ENCODE results near the gene ADGRG3.
"Not testable (repeated sequence)": the region's sequence is repeated elsewhere in the genome, so short reads cannot be mapped to it uniquely, and the experiment has no call there.

ADGRG3 gene

GRCh38 chr16:57709663-57710062, 41.6 kb downstream of the ADGRG3 start:
- in situ Hi-C loops (cut with MboI; ENCODE audit: low sequenced_read_pairs), result loop anchor here (25.0 kb wide), 1 partner anchor 122 kb away; no protein-coding TSS in a partner anchor

GRCh38 chr16:57711346-57711745, 43.2 kb downstream of the ADGRG3 start:
- in situ Hi-C loops (cut with MboI; ENCODE audit: low sequenced_read_pairs), result loop anchor here (25.0 kb wide), 1 partner anchor 124 kb away; no protein-coding TSS in a partner anchor

- in situ Hi-C loops (cut with MboI; ENCODE audit: low sequenced_read_pairs), result loop anchor here (25.0 kb wide), 1 partner anchor 125 kb away; no protein-coding TSS in a partner anchor
Observed at GRCh38 chr16:57711993-57712392, 43.9 kb downstream of the ADGRG3 start.

- in situ Hi-C loops (cut with MboI; ENCODE audit: low sequenced_read_pairs), result loop anchor here (25.0 kb wide), 1 partner anchor 125 kb away; no protein-coding TSS in a partner anchor
Observed at GRCh38 chr16:57712569-57712968, 44.5 kb downstream of the ADGRG3 start.

- in situ Hi-C loops (cut with MboI; ENCODE audit: low sequenced_read_pairs), result loop anchor here (25.0 kb wide), 1 partner anchor 126 kb away; no protein-coding TSS in a partner anchor
Observed at GRCh38 chr16:57713596-57713995, 45.5 kb downstream of the ADGRG3 start.

GRCh38 chr16:57714047-57714446, 45.9 kb downstream of the ADGRG3 start:
- in situ Hi-C loops (cut with MboI; ENCODE audit: low sequenced_read_pairs), result loop anchor here (25.0 kb wide), 1 partner anchor 127 kb away; no protein-coding TSS in a partner anchor

GRCh38 chr16:57720142-57720575, 52.1 kb downstream of the ADGRG3 start:
- in situ Hi-C loops (cut with MboI; ENCODE audit: low sequenced_read_pairs), result loop anchor here (25.0 kb wide), 1 partner anchor 133 kb away; no protein-coding TSS in a partner anchor

GRCh38 chr16:57721356-57722209, 53.5 kb downstream of the ADGRG3 start:
- in situ Hi-C loops (cut with MboI; ENCODE audit: low sequenced_read_pairs), result loop anchor here (25.0 kb wide), 1 partner anchor 134 kb away; no protein-coding TSS in a partner anchor

GRCh38 chr16:57722210-57722499, 54.0 kb downstream of the ADGRG3 start:
- in situ Hi-C loops (cut with MboI; ENCODE audit: low sequenced_read_pairs), result loop anchor here (25.0 kb wide), 1 partner anchor 135 kb away; no protein-coding TSS in a partner anchor

- in situ Hi-C loops (cut with MboI; ENCODE audit: low sequenced_read_pairs), result loop anchor here (25.0 kb wide), 1 partner anchor 135 kb away; no protein-coding TSS in a partner anchor
Observed at GRCh38 chr16:57722651-57723050, 54.5 kb downstream of the ADGRG3 start.

- in situ Hi-C loops (cut with MboI; ENCODE audit: low sequenced_read_pairs), result loop anchor here (25.0 kb wide), 1 partner anchor 136 kb away; no protein-coding TSS in a partner anchor
Observed at GRCh38 chr16:57723170-57723569, 55.1 kb downstream of the ADGRG3 start.

GRCh38 chr16:57724531-57724930, 56.4 kb downstream of the ADGRG3 start:
- in situ Hi-C loops (cut with MboI; ENCODE audit: low sequenced_read_pairs), result loop anchor here (25.0 kb wide), 1 partner anchor 137 kb away; no protein-coding TSS in a partner anchor

- in situ Hi-C loops (cut with MboI; ENCODE audit: low sequenced_read_pairs), result no loop called here
Observed at GRCh38 chr16:57725151-57725550, 57.0 kb downstream of the ADGRG3 start.

GRCh38 chr16:57725554-57725953, 57.4 kb downstream of the ADGRG3 start:
- in situ Hi-C loops (cut with MboI; ENCODE audit: low sequenced_read_pairs), result no loop called here

- in situ Hi-C loops (cut with MboI; ENCODE audit: low sequenced_read_pairs), result no loop called here
Observed at GRCh38 chr16:57725976-57726375, 57.9 kb downstream of the ADGRG3 start.

GRCh38 chr16:57726433-57726947, 58.4 kb downstream of the ADGRG3 start:
- in situ Hi-C loops (cut with MboI; ENCODE audit: low sequenced_read_pairs), result no loop called here

- in situ Hi-C loops (cut with MboI; ENCODE audit: low sequenced_read_pairs), result no loop called here
Observed at GRCh38 chr16:57727610-57728009, 59.5 kb downstream of the ADGRG3 start.

GRCh38 chr16:57728336-57729181, 60.5 kb downstream of the ADGRG3 start:
- in situ Hi-C loops (cut with MboI; ENCODE audit: low sequenced_read_pairs), result no loop called here

- in situ Hi-C loops (cut with MboI; ENCODE audit: low sequenced_read_pairs), result no loop called here
Observed at GRCh38 chr16:57729182-57729484, 61.0 kb downstream of the ADGRG3 start.

GRCh38 chr16:57729852-57730251, 61.7 kb downstream of the ADGRG3 start:
- in situ Hi-C loops (cut with MboI; ENCODE audit: low sequenced_read_pairs), result not testable (repeated sequence)

Measured in HL-60/S4 (cell line).